ENCODE data around the gene MYOZ3.

DNA sequence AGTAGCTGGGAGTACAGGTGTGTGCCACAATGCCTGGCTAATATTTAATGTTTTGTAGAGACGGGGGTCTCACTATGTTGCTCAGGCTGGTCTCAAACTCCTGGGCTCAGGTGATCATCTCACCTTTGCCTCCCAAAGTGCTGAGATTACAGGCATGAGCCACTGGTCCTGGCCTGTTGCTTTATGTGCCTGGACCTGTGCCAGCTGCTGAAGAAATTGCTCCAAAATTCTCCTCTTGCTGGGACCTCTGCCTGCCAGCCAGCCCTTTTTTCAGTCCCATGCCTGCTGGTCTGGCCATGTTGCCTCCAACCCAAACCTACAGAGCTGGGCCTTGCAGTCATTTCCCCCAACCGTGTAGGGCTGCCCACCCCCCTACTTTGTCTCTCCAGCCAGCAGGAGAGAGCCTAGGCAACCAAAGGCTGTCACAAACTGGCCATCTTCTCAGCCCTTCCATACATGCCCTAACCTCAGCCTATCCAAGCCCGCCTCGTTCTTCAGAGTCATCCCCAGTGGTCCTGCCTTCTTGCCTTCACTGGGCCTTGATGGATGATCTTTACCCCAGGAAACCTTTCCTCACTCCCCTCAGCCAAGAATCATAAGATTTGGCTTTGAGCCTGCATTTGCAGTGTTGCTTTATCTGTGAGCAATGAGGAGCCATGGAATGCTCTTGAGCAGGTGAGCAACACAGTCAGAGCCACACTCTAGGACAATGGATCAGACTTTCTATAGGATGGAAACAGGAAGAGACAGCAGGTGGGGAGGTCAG lies 48.0 kb upstream of the MYOZ3 start:
- TF ChIP-seq CTCF (IDR thresholded peaks at IDR 0.05; ENCODE audit: low read depth, low read length) (no peak), EZH2phosphoT487 (IDR thresholded peaks at IDR 0.05; ENCODE audit: low read depth) (no peak)

Measured in OCI-LY3 (cell line).